HG03469 (cell line): ENCODE data around the gene CD4.
"Not testable (repeated sequence)": the region's sequence is repeated elsewhere in the genome, so short reads cannot be mapped to it uniquely, and the experiment has no call there.

Source experiments
- ATAC-seq: cut with Tn5 transposase; IDR thresholded peaks from one replicate; pipeline ENCODE4 v1.9.1; 2021; ENCODE audit warnings: mild to moderate bottlenecking, moderate library complexity, moderate number of reproducible peaks; ENCODE audit not compliant: unreplicated experiment

Gene CD4

DNA sequence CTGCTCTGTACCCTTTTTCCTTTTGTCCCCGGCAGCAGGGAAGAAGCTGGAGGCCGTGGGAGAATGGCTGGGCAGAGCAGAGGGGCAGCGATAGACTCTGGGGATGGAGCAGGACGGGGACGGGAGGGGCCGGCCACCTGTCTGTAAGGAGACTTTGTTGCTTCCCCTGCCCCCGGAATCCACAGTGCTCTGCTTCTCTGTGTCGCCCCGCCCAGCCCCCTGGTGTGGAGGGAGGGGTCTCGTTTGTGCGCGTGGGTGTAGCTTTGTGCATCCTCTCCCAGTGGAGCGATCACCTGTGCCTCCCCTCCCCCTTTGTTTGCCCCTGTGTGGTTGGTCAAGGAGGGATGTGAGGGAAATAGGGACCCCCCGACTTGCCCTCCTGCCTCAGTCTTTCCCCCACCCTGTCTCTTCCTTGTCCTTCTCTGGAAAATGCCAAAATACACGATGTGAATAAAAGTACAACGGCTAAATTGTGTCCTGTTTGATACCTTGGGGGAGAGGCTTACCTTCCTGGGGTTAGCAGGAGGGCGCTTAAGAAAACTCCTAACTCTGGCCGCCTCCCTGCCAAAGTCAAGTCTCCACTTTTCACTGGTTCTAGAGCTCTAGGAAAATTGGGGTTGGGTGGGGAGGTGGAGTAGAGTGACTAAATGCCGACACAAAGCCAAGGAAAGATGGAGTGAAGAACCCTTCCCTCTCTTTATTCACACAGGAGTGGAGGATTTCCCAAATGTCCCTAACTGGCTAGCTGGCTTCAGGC is 77.0 kb downstream of the CD4 start:
- ATAC-seq = no peak

DNA sequence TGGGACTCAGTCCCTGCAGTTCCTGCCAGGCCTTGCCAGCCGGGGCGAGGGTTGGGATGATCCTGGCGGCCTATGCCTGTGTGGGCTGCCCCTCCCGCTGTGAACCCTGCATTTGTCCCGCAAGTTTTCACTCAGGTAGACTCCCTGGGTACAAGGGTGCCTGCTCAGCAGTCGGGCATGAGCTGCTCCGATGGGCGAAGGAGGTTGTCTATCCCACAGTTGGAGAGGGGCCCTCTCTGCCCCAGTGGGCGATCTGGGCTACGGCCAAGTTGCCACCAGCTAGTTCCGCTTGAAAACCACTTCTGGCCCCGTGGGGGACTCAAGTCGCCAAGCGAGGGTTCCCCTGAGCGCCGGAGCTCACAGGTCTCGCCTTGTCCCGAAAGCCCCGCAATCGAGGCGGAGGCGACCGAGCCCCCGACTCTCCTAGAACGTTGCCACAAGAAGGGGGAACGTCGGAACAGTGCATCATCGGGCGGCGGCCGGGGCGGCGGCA is 77.6 kb downstream of the CD4 start:
- ATAC-seq = peak; percentile 11

DNA sequence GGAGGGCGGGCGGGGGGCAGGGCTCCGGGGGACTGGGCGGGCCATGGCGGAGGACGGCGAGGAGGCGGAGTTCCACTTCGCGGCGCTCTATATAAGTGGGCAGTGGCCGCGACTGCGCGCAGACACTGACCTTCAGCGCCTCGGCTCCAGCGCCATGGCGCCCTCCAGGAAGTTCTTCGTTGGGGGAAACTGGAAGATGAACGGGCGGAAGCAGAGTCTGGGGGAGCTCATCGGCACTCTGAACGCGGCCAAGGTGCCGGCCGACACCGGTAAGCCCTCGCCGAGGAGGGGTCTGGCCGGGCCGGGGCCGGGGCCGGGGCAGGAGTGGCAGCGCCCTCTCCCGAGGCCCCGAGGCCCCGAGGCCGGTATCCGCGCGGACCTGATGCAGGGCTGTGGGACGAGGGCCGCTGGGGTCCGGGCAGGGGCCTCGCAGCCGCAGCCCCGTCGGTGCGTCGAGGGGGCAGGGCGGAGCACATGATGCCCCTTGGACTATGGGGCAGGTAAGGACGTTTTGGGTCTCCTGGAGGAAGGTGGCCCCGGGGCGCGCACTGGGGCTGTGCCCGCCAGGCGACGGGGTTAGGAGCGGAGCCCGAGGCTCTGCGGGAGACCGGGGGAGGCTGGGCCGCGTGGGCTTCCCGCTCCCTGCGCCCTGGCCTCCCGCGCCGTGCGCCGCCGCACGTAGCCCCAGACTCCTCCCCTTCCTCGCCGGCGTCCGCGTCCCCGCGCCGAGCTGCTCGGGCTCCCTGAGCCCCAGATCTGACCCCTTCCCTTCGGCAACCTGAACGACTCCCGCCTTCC is 78.3 kb downstream of the CD4 start, which contains the start of gene TPI1:
TSS of gene TPI1 (plus strand) at position 119 of the 798 bp plus-strand sequence. CDS start at position 155, 36 bp downstream.
- ATAC-seq = peak; percentile 34

DNA sequence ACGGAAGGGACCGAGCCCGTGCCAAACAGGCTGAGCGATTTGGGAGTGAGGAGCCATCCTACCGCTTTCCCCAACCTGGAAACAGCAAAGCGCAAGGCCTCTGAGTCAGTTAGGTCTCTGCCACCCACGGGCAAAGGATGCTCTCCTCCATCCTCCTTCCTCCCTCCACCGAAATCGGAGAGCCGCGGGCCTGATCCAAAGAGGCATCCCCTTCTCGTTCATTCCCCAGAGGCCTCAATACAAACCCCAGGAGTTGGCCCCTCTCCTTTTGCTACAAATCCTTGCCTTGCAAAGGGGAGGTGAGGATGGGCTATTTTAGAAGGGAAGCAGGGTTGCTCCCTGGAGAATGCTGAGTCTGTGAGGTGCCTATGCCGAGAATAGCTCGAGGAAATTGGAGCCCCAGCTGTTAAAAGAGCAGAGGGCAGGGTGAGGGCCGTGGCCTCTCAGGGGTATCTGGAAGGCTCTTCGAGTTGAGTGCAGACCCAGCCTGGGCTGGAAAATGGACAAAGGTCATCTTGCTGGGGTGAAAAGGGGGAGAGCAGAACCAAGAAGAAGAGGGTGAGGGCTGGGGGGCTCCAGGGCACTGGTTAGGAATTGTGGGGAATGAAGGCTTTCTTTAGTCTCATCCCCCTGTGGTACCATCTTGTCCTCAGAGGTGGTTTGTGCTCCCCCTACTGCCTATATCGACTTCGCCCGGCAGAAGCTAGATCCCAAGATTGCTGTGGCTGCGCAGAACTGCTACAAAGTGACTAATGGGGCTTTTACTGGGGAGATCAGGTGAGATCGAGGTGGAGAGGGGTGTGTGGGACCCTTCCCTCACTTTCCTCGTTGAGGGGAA is 79.1 kb downstream of the CD4 start:
- ATAC-seq = no peak

DNA sequence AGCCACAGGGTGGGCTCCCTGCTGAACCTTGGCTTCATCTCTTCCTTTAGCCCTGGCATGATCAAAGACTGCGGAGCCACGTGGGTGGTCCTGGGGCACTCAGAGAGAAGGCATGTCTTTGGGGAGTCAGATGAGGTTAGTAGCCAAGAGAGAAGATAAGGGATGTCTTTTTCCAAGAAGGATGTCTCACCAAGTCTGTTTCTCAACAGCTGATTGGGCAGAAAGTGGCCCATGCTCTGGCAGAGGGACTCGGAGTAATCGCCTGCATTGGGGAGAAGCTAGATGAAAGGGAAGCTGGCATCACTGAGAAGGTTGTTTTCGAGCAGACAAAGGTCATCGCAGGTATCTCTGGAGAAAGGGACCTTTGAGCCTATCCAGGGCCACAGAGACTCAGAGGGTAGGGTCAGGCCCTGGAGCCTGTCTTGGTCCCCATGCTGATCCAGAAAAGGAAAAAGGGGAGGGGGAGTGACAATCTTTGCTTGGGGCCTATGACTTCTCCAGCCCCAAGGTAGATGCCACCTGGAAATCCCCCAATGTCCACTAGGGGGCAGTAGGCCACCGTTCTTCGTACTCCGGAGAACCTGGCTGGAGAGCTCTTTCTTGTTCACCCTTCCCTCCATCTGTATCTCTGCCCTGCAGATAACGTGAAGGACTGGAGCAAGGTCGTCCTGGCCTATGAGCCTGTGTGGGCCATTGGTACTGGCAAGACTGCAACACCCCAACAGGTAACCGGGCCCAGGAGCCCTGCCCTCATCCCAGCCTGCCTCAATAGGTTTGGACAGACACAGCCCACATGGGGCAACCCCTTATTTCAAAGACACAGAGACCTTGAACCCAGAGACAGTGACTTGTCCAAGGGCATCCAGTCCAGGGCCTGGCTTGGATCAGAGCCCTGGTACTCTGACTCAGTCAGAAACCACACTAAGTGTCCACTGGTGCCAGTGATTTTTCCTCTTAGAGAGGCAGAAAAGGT is 80.0 kb downstream of the CD4 start:
- ATAC-seq = no peak

DNA sequence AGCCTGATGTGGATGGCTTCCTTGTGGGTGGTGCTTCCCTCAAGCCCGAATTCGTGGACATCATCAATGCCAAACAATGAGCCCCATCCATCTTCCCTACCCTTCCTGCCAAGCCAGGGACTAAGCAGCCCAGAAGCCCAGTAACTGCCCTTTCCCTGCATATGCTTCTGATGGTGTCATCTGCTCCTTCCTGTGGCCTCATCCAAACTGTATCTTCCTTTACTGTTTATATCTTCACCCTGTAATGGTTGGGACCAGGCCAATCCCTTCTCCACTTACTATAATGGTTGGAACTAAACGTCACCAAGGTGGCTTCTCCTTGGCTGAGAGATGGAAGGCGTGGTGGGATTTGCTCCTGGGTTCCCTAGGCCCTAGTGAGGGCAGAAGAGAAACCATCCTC is 81.0 kb downstream of the CD4 start:
- ATAC-seq = not testable (repeated sequence)
